IPS-18c (cell line): ENCODE measurements around the gene CBLN1.

Experiments
- H3K4me3 ChIP-seq: 2 replicates; pipeline ENCODE4 v1.7.0; 2013; ENCODE audit warnings: low read depth, mild to moderate bottlenecking, low read length, moderate library complexity; ENCODE audit not compliant: insufficient read depth
- H3K9me3 ChIP-seq: one replicate; pipeline ENCODE4 v1.6.1; 2013; ENCODE audit warnings: mild to moderate bottlenecking, low read length, moderate library complexity; ENCODE audit not compliant: control insufficient read depth, insufficient read depth

The CBLN1 gene

DNA sequence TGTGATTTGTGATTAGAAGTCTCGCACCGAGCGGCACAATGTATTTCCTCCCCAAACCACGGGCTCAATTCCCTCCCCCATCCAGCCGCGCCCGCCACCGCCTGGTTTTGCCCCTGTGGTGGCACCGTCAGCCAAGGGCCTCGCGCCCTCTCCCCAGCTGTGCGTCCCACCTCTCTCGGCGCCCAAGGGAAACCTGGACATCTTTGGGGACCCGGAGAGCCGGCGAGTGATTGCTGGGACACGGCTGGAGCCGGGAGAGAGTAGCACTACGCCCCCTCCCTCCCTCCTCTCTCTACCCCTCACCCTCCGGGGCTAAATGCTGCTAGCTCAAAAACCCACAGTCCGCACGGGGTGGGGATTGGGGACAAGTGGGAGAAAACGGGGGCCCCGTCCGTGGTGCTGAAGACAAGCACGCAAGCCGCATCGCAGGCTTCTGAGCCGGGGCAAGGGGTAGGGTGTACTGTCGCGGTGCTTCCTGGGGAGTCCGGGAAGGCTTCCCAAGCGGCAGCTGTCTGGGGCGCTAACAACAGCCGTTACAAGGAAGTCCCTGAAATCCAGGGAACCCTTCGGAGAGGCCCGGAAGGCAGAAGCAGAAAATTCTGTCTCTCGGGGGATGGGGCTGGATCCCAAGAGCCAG lies 1.4 kb downstream of the CBLN1 start:
- H3K9me3 ChIP-seq = no peaks in the 10 kb centered on the region
- H3K4me3 ChIP-seq = peak overlapping the region; percentile 48

DNA sequence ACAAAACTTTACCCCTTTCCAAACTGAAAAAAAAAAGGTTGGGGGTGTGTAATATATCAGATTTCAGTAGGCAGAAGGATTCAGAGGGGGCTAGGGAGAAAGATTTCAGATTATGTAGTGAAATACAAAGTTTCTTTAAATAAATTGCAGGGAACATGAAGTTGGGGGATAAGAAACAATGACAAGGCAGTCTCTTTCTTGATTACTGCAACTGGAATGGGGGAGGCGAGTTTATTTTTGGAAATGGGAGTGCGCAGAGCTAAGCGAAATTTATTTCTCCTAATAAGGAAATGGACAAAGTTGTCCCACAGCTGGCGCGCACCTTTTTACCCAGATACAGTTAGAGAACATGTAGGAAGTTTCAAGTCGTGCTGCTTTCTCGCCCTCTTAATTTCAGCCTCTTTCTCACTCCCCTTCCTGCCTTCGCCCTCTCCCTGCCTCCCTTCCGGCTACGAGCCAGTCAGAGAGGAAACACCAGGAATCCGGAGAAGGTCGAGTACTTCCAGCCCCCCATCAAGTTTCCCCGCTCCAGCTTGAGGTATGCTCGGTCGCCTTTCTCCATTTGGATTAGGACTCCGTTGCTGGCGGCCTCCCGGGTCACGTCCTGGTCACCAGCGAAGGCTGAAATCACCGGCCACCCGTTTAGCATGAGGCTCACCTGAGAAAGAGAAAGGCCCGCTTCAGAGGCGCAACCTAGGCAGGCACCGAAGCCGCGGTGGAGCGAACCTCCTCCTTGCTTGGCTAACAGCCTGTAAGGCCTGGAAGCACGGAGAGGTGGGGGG lies 2.5 kb downstream of the CBLN1 start:
- H3K4me3 ChIP-seq = peak overlapping the region; percentile 48
- H3K9me3 ChIP-seq = no peaks in the 10 kb centered on the region

DNA sequence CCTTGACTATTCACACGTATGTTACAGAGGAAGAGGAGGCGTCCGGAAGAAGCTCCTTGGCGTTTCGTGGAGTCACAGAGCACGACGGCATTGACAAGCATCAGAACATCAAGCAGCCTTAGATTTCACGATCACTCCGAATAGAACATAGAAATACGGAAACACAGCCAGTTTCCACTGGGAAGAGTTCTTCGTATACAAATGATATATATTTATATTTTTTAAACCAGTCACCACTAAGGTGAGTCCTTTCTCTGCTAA lies 3.1 kb downstream of the CBLN1 start:
- H3K9me3 ChIP-seq = no peaks in the 10 kb centered on the region
- H3K4me3 ChIP-seq = no peak overlapping the region

DNA sequence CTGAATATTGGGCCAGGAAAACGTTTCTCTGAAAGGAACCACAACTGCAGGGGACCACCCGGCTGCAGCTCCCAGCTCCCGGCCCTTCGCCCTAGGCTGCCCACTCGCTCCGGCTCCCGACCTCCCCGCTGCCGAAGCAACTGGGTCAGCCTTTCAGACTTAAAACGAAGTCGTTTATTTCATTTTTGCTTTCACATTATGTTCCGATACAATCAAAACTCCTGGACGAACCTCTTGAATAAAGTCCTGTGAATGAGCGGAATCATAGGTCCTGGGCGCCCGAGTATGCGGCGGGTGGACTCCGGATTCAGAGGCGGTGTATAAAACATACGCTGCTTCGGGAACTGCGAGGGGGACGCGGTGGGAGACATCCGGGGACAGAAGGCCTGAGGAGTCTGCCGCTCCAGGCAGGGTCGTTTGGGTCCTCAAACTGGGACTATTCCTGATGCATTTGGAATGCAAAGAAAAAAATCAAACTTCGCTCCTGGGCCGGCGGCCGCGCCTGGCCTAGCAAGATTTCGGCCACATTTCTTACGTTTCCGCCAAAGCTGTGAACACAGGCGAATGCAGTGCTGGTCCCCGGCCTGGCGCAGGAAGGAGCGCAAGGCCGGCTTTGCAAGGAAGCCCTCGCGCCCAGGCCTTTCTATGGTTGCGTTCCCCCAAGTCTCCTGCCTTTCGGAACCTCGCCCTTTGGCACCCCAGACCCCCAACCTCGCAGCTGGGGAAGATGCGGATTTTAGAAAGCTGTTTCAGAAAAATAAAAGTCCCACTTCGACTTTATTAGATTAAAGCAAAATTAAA lies 3.7 kb downstream of the CBLN1 start:
- peak overlapping the region; percentile 15; the same call in 1 of the 2 replicates for H3K4me3 ChIP-seq
- H3K9me3 ChIP-seq = no peaks in the 10 kb centered on the region

DNA sequence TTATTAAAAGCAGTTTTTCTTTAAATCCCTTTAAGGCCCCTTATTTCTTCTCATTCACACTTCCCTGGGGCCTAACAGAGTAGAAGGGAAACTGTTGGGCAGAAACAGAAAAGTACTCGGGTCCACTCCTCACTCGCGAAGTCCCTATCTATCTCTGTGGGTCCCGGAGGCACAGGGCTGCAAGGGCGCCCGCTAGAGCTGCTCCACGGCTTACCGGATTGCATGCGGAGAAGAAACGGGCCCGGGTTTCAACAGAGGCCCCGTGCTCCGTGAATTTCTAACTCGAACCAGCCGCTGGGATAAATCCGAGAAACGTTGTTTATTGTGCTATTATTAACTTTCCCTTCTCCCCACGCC lies 4.3 kb downstream of the CBLN1 start:
- no peaks in the 10 kb centered on the region for H3K9me3 ChIP-seq
- H3K4me3 ChIP-seq = peak overlapping the region; percentile 15; the same call in 1 of the 2 replicates

DNA sequence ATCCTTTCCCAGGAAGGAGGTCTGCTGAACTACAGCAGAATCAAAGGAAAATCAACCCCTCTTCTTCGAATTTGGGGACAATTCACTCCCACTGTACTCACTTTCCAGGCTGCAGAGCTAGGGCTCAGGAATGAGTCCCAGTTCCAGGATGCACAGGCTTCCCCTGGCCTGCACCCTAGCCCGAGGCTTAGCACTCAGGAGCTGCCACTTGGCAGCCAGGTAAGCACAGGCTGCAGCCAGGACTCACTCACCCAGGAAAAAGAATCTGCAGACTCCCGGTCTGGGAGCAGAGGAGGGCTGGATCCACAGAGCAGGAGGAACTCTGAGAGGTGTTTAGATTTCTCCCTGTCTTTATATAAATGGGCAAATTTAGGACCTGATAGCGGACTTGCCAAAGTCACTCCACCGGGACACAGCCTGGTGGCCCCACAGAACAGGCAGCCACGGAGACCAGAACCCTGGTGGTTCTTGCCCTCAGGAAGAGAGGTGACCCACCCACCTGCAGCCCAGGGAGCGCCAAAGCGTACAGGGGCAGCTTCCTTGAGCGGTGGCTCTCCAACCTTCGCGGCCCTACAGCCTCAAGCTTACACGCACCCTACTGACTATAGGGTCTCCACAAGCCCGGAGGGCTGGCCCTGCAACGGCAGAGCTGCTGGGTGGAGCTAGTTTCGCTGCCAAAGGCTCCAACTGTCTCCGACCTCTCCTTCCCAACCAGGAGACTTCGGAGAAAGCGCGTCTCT lies 4.8 kb downstream of the CBLN1 start:
- Histone ChIP-seq H3K4me3 (no peak overlapping the region), H3K9me3 (no peaks in the 10 kb centered on the region)

DNA sequence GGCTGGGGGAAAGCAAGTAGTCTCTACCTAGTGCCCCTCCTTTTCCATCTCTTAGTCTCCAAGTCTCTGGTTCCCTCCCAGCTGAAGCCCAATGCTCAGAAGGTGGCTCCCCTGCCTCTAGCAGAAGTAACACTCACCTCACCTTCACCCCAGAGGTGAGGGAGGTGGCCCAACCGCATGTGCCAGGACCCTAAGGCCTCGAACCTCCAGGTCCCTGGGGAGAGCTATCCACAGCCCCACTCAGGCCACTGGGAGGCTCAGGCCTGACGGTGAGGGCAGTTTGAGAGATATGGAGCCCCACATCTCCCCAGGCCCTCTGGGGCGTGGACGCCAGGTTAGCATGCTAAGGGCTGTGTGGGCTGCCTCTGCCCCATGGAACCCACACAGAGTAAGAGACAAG lies 5.8 kb downstream of the CBLN1 start:
- H3K9me3 ChIP-seq = no peaks in the 10 kb centered on the region
- H3K4me3 ChIP-seq = no peak overlapping the region

DNA sequence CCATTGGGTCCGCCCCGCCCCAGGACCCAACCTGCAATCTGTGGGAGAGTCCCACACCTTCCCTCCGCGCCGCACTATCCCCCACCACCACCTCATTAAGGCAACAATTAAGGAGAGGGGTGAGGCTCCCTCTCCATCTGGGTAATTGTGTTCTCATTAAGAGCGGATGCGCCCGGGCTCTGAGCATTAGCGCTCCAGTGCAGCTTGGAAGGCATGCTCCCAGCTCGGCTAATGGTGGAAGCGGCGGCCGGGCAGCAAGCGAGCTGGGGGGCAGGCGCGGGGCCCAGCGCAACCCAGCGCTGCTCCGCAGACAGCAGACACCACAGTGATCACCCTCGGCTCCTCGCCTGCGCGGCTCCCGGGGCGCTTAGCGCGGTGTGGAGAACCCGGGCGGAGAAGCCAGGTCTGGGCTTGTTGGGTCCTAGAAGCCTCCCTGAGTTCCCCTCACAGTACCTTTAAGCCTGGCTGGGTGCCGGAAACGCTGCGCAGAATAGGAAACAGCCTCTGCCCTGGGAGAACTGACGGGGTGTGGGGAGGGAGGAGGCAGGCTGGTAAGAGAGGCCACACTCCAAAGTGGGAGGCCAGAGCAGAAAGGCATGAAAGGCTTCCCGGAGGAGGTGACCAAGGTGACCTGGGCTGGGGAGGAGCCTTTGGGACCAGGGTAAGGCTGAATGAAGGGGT lies 6.4 kb downstream of the CBLN1 start:
- Histone ChIP-seq H3K9me3 (no peaks in the 10 kb centered on the region), H3K4me3 (peak overlapping the region; percentile 43; the same call in 1 of the 2 replicates)

DNA sequence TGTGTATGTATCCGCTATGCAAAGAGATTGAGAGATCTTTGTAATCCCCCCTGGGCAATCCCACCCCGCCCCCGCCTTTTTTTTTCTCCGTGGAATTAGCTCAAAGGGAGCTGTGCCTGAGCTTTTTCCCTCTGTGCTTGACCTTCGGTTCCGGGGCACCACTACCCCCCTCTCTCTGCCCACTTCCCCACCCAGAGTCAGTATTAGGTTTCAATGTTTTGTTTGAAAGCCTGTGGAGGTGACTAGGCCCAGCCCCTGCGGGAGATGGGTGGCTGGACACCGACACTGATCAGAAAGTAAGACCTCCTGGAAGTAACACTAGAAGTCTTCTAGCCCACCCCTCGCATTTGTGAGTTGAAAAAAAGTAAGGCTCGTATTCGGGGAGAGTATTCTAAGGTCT lies 7.0 kb downstream of the CBLN1 start:
- Histone ChIP-seq H3K4me3 (peak overlapping the region; percentile 43; the same call in 1 of the 2 replicates), H3K9me3 (no peaks in the 10 kb centered on the region)

DNA sequence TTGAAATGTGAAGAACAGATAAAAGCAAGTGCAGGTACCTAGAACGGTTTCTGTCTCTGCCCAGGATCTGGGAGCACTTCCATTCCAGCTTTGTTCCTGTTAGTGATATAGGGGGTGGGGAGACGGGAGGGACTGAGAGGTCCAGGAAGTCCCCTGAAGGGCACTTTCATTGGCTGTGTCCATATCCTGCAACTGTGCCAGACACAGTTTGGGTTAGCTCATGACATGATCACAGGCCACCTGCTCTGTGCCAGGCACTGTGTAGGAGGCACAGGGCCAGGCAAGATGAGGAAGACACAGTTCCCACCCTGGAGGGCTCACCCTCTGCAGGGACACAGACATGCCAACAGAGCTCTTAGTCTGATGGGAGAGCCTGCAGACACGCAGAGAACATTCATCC lies 7.9 kb downstream of the CBLN1 start:
- Histone ChIP-seq H3K4me3 (no peak overlapping the region), H3K9me3 (no peaks in the 10 kb centered on the region)

DNA sequence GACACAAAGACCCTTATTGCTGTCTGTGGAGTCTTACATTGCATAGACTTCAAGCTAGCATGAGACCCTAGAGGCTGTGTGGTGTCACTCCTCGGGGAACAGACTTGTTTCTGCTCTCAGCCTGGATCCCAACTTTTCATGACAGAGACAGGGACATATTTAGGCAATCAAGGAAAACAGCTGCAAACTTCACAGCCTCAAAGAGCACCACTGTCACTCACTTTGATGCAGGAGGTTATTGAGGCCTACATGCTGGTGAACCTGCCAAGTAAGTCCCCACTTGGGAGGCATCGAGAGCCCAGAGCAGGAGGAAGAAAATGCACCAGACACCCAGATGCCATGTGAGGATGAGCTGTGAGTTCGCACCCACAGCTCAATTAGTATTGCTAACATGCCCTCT lies 10.3 kb downstream of the CBLN1 start:
- Histone ChIP-seq H3K4me3 (no peak overlapping the region), H3K9me3 (no peaks in the 10 kb centered on the region)

DNA sequence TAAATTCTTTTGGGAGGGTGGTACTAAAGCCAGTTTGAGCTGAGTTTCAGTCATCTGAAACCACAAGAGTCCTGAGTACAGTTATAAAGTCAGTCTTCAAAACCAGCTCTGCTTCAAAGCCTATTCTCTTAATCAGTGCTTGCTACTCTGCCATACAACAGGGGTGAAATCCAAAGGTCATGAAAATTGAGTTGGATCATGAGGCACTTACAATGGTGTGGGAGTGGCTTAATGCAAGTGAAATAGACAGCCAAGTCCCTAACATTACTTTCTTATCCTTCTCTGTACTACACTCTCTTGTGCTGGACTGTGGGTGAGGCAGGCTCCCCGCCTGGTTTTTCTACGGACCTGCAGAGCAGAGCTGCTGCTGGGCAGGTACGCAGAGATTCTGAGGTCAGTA lies 12.4 kb downstream of the CBLN1 start:
- Histone ChIP-seq H3K9me3 (no peaks in the 10 kb centered on the region), H3K4me3 (no peak overlapping the region)

DNA sequence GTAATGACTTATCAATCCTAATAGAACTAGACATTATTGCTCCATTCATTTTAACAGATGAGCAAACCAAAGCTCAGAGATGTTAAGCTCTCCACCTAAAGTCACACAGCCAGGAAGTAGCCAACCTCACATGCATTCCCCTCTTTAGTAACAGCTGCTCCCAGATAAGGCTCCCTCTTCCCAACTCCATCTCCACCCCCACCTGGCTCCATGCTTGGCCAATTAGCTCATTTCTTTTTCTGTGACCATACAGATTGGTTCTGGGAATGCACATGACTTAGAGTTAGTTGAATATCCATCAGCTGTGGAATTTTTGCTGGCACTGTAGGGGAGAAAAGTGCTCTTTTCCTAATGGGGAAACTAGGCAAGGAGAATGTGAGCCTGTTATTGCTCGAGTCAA lies 13.0 kb downstream of the CBLN1 start:
- H3K9me3 ChIP-seq = no peaks in the 10 kb centered on the region
- no peak overlapping the region for H3K4me3 ChIP-seq

DNA sequence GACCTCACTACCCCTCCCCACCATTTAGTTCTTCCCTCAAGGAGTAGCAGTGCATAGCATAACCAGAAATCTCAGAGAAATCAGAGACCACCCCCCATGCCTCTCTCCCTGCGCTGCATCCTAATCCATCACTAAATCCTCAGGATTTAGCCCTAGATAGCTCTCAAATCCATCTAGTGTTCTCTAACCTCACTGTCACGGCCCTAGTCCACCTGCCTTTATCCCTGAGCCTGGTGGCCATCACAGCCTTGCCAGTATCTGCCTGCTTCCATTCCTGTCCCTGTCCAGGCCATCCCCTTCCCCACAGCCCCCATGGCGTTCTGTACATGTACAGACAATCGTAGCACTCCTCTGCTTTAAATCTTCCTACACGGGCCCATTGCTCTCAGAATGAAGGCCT lies 19.1 kb downstream of the CBLN1 start:
- Histone ChIP-seq H3K9me3 (no peaks in the 10 kb centered on the region), H3K4me3 (no peak overlapping the region)

DNA sequence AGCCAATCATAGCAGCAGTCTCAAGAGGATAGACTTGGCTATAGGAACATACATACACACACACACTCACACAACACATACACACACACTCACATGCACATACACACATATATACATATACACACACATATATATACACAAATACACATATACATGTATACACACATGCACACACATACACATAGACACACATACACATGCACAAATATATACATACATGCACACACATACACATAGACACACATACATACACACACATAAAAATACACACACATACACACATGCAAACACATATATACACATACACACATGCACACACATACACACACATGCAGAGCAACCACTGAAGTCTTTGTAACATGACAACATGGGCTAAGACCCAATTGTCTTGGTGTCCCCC lies 19.7 kb downstream of the CBLN1 start:
- H3K4me3 ChIP-seq = no peak overlapping the region
- no peaks in the 10 kb centered on the region for H3K9me3 ChIP-seq

DNA sequence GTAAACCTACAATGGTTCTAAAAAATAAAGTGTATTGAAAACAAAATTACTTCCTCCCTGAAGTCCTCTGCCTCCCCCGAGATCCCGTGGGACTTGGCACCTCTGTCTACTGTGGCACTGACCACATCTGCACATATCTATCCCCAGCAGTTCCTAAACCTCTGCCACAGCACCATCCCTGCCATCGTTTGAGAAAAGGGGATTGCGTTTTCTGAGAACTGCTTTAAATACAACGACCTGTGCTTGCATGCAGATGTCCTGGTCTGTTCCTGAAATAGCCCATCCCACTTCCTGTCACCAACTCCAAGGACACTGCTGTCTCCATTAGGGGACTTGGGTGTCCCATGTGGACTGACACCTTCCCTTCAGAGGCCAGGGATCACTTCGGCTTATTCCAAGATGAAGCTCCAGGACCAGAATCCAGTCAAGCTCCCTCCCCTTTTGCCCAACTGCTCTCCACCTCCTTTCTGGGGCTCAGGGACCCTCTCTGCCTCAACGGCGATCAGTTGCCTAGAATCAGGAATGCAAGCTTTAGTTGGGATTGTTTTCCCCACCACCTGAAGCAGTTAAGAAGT lies 20.6 kb downstream of the CBLN1 start:
- H3K9me3 ChIP-seq = no peaks in the 10 kb centered on the region

DNA sequence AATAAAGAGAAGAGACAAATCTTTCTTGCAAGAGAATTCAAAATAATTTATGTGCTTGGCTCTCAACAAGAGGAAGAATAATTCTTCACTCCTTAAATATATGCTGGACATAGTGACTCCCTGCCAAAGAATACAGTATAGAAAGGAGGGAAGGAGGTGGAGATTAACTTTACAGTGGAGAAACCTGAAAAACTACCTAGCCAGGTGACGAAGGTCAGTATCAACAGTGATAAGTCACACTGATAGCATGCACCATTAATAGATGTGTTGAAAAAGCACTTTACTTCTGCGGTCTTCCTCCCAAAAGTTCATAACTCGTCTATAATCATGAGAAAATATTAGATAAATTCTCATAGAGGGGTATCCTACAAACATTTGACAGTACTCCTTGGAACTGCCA lies 21.4 kb downstream of the CBLN1 start:
- Histone ChIP-seq H3K9me3 (no peaks in the 10 kb centered on the region), H3K4me3 (no peak overlapping the region)

More for the DNA sequence above, 20.6 kb downstream of the CBLN1 start:
- H3K4me3 ChIP-seq = no peak overlapping the region
